GM12865 (cell line): ENCODE results near the gene ALG3.

Experiments used
- DNase-seq: peaks from one replicate; pipeline ENCODE4 v3.0.0; 2010; ENCODE audit warnings: low read depth
- H3K4me3 ChIP-seq: 2 replicates; pipeline ENCODE4 v1.5.1; 2011; ENCODE audit warnings: mild to moderate bottlenecking, low read depth, low read length, control low read depth
- CTCF ChIP-seq: IDR thresholded peaks from 2 replicates; pipeline ENCODE4 v1.5.1; 2011; ENCODE audit warnings: low read length, control low read depth, low read depth, inconsistent platforms; ENCODE audit not compliant: insufficient read depth; ENCODE audit errors: missing control alignments

ALG3 gene

GRCh38 chr3:184239221-184239620, 9.5 kb downstream of the ALG3 start:
- no peak overlapping the region for H3K4me3 ChIP-seq
- no peak for TF ChIP-seq CTCF
- DNase-seq, result no peak

- TF ChIP-seq CTCF, result no peak
- H3K4me3 ChIP-seq, result no peak overlapping the region
- DNase-seq, result no peak
Observed at GRCh38 chr3:184238246-184238818, 10.4 kb downstream of the ALG3 start.

GRCh38 chr3:184237807-184238206, 11.0 kb downstream of the ALG3 start:
- H3K4me3 ChIP-seq, result no peak overlapping the region
- no peak for DNase-seq
- TF ChIP-seq CTCF, result no peak

- H3K4me3 ChIP-seq, result no peak overlapping the region
- DNase-seq, result no peak
- no peak for TF ChIP-seq CTCF
Observed at GRCh38 chr3:184237211-184237610, 11.6 kb downstream of the ALG3 start.

- TF ChIP-seq CTCF, result no peak
- DNase-seq, result no peak
Observed at GRCh38 chr3:184236636-184237035, 12.1 kb downstream of the ALG3 start.

GRCh38 chr3:184236033-184236410, 12.7 kb downstream of the ALG3 start:
- H3K4me3 ChIP-seq, result no peak overlapping the region
- DNase-seq, result no peak
- no peak for TF ChIP-seq CTCF

More at GRCh38 chr3:184236636-184237035, 12.1 kb downstream of the ALG3 start:
- no peak overlapping the region for H3K4me3 ChIP-seq

- DNase-seq, result no peak
- H3K4me3 ChIP-seq, result no peak overlapping the region
- TF ChIP-seq CTCF, result no peak
Observed at GRCh38 chr3:184235381-184236032, 13.3 kb downstream of the ALG3 start.
